CD8-positive, alpha-beta memory T cell (primary cell): ENCODE results near the gene DCHS2. TPM values are rescaled to one million over a fixed set of nuclear protein-coding genes. Genes with fewer than 3 reads are reported as not detected.

ENCODE experiments used
- CTCF ChIA-PET: fragments of 350-600 bp; sonication (Branson Sonifier 250); formaldehyde crosslinking; loops from one replicate; lab custom pipeline; 2021; ENCODE audit warnings: antibody characterized with exemption; lab: Charles Lee
- POLR2A ChIA-PET: fragments of 350-600 bp; sonication (Branson Sonifier 250); formaldehyde crosslinking; loops from one replicate; lab custom pipeline; 2021; ENCODE audit warnings: antibody characterized with exemption; lab: Charles Lee
- DNase-seq, 5 donors: peaks; one replicate each; pipeline versions ENCODE4 v3.0.0 to v3.0.0-alpha.2; 2020 to 2022; ENCODE audit warnings: mixed read lengths in 1 of 5
- H3K27ac ChIP-seq: one replicate; pipeline ENCODE4 v1.7.0; 2013; ENCODE audit warnings: low read depth, mild to moderate bottlenecking, low read length, moderate library complexity
- H3K27me3 ChIP-seq: 2 replicates; pipeline ENCODE4 v1.7.0; 2013; ENCODE audit warnings: low read length, mild to moderate bottlenecking; ENCODE audit not compliant: insufficient read depth, poor library complexity, severe bottlenecking
- H3K36me3 ChIP-seq: 2 replicates; pipeline ENCODE4 v1.7.0; 2013; ENCODE audit warnings: mild to moderate bottlenecking, low read length, moderate library complexity; ENCODE audit not compliant: insufficient read depth
- H3K4me1 ChIP-seq: 2 replicates; pipeline ENCODE4 v1.7.0; 2013; ENCODE audit warnings: mild to moderate bottlenecking, low read length, moderate library complexity; ENCODE audit not compliant: insufficient read depth
- H3K4me3 ChIP-seq: 2 replicates; pipeline ENCODE4 v1.7.0; 2013; ENCODE audit warnings: mild to moderate bottlenecking, low read length
- H3K9me3 ChIP-seq: 2 replicates; pipeline ENCODE4 v1.7.0; 2013; ENCODE audit warnings: mild to moderate bottlenecking, low read length
- H3K27ac Mint-ChIP-seq, 8 donors: one replicate each; pipeline ENCODE4 v1.8.0; 2020 to 2021; ENCODE audit warnings: mixed read lengths in 8 of 8, mild to moderate bottlenecking in 6 of 8, inconsistent platforms in 3 of 8, moderate library complexity in 3 of 8
- H3K27me3 Mint-ChIP-seq, 2 donors: one replicate each; pipeline ENCODE4 v1.8.0; 2020 to 2021; ENCODE audit warnings: mixed read lengths in 2 of 2, mild to moderate bottlenecking in 1 of 2, moderate library complexity in 1 of 2
- H3K36me3 Mint-ChIP-seq, 3 donors: one replicate each; pipeline ENCODE4 v1.8.0; 2020 to 2021; ENCODE audit warnings: mixed read lengths in 3 of 3, inconsistent platforms in 1 of 3, mild to moderate bottlenecking in 1 of 3
- H3K4me1 Mint-ChIP-seq, 3 donors: one replicate each; pipeline ENCODE4 v1.8.0; 2020 to 2021; ENCODE audit warnings: mixed read lengths in 3 of 3, inconsistent platforms in 1 of 3, mild to moderate bottlenecking in 1 of 3
- H3K4me3 Mint-ChIP-seq, 7 donors: one replicate each; pipeline ENCODE4 v1.8.0; 2020 to 2021; ENCODE audit warnings: mixed read lengths in 7 of 7, mild to moderate bottlenecking in 6 of 7, moderate library complexity in 4 of 7, inconsistent platforms in 2 of 7
- H3K9me3 Mint-ChIP-seq, 5 donors: one replicate each; pipeline ENCODE4 v1.8.0; 2020 to 2022; ENCODE audit warnings: mixed read lengths in 5 of 5, mild to moderate bottlenecking in 3 of 5, moderate library complexity in 2 of 5, inconsistent platforms in 1 of 5
- polyA plus RNA-seq: library from polyadenylated mRNA; unstranded; fragments of 300-500 nt; fragmentation: Illumina TruSeq; gene quantifications from one replicate; pipeline ENCODE4 v1.2.3, GENCODE V29; 2021
- total RNA-seq, 2 experiments: library from RNA; stranded (reverse); gene quantifications; one replicate each; pipeline ENCODE4 v1.2.3, GENCODE V29; 2021

Gene DCHS2
- total and polyA plus RNA-seq, 3 experiments from 2014 or later = 0.09 TPM; not detected in 2

DNA sequence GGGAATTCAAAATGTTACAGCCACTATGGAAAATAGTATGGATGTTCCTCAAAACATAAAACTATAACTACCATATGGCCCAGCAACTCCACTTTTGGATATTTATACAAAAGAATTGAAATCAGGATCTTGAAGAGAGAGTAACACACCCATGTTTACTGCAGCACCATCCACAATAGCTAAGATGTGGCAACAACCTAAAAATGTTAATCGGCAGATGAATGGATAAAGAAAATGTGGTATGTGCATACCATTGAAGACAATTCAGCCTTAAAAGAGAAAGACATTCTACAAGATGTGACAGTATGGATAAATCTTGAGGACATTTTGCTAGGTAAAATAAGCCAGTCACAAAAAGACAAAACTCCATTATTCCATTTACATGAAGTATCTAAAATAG lies 171.9 kb downstream of the DCHS2 start:
- DNase-seq = no peak
- POLR2A ChIA-PET = no interaction called here
- H3K4me3 ChIP-seq = no peak overlapping the region
- no peaks in the 10 kb centered on the region for H3K4me1 ChIP-seq
- CTCF ChIA-PET = no interaction called here
- Mint-ChIP-seq H3K36me3 (no peaks in the 10 kb centered on the region), H3K27me3 (no peaks in the 10 kb centered on the region), H3K4me1 (no peaks in the 10 kb centered on the region), H3K27ac (no peak overlapping the region), H3K4me3 (no peak overlapping the region), H3K9me3 (peaks cover 3 to 6% (median 6%) of the 10 kb centered on the region in 5 donors)
- no peaks in the 10 kb centered on the region for H3K36me3 ChIP-seq
- no peaks in the 10 kb centered on the region for H3K27me3 ChIP-seq
- H3K27ac ChIP-seq = no peak overlapping the region
- H3K9me3 ChIP-seq = no peaks in the 10 kb centered on the region

DNA sequence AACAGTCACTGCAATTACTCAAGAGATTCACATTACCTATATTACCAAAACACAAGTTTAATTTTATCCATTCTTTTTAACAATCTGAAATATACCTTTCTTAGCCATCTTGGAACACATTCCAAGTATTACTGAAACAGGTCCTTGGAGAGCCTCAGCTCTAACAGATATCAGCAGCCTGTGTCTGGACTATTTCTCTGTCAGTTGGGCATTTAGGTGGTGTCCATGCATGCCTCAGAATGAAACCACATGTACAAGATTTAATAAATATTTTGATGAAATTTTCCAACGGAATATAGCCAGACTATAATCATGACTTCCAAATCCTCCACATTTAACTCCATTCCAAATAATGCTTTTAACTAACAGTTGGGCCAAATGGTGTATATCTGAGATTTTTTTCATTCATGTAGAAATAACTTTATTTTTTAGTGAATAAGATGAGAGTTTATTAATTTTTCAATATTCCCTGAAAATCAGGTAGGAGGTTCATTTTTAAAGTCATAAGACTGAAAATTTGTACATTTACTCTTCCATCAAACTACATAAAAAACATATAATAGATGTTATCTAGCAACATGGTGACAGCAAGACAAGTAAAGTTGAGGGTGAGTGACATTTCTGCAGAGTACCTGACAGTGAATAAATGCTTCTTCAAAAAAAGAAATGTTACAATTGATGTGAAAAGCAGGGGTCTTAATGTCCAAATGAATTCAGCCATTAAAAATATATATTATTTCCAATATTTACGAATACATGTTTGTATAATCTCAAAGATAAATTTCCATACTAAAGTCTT lies 174.2 kb downstream of the DCHS2 start:
- no peak overlapping the region for H3K4me3 Mint-ChIP-seq
- no peaks in the 10 kb centered on the region for H3K36me3 Mint-ChIP-seq
- Histone ChIP-seq H3K27ac (no peak overlapping the region), H3K4me1 (no peaks in the 10 kb centered on the region), H3K9me3 (no peaks in the 10 kb centered on the region), H3K27me3 (no peaks in the 10 kb centered on the region), H3K36me3 (no peaks in the 10 kb centered on the region), H3K4me3 (no peak overlapping the region)
- no peak overlapping the region for H3K27ac Mint-ChIP-seq
- peaks cover 3 to 6% (median 6%) of the 10 kb centered on the region in 5 donors for H3K9me3 Mint-ChIP-seq
- no peaks in the 10 kb centered on the region for H3K4me1 Mint-ChIP-seq
- ChIA-PET CTCF (no interaction called here), POLR2A (no interaction called here)
- H3K27me3 Mint-ChIP-seq = peaks cover 0 to 4% of the 10 kb centered on the region in 2 donors
- DNase-seq = no peak

DNA sequence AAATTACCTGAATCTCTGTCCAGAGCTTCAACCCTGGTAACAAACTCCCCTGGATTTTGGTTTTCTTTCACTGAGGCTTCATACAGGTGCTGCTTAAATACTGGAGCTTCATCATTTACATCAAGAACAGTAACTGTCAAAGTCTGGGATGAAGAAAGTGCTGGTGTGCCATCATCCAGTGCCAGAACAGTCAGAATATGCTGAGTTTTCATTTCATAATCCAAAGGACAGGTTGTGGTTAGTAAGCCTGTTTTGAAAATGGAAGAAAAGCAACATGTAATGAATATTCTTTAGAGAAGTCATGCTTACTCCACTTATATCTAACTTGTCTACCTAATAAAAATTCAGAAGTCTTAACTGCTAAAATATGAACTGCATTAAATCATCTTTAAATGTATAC lies 175.9 kb downstream of the DCHS2 start:
- Histone ChIP-seq H3K9me3 (no peaks in the 10 kb centered on the region), H3K4me1 (no peaks in the 10 kb centered on the region), H3K4me3 (no peak overlapping the region), H3K27me3 (no peaks in the 10 kb centered on the region), H3K27ac (no peak overlapping the region), H3K36me3 (no peaks in the 10 kb centered on the region)
- no peaks in the 10 kb centered on the region for H3K36me3 Mint-ChIP-seq
- DNase-seq = no peak
- peaks cover 1 to 7% of the 10 kb centered on the region in 2 donors for H3K27me3 Mint-ChIP-seq
- ChIA-PET CTCF (no interaction called here), POLR2A (no interaction called here)
- no peak overlapping the region for H3K27ac Mint-ChIP-seq
- H3K9me3 Mint-ChIP-seq = peaks cover 3 to 6% (median 6%) of the 10 kb centered on the region in 5 donors
- H3K4me1 Mint-ChIP-seq = no peaks in the 10 kb centered on the region
- no peak overlapping the region for H3K4me3 Mint-ChIP-seq

DNA sequence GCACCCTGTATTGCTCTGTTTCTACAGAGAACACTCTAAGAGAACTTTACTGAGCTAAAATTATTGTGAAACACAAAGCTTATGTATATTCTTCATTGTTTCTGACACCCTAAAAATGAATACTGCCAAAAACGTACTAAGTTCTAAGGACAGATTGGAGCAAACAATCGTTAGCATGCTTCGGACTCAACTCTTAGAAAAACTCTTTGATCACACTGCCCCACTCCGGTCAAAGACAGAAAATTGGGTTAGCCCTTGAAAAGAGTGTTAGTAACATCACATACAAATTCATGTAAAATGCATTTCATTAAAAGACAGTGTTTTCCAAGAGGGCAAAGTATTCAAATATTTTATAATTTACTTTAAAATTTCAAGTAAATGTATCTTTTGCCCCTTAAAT lies 177.4 kb downstream of the DCHS2 start:
- Histone ChIP-seq H3K27me3 (no peaks in the 10 kb centered on the region), H3K4me3 (no peak overlapping the region), H3K4me1 (no peaks in the 10 kb centered on the region), H3K36me3 (no peaks in the 10 kb centered on the region), H3K9me3 (no peaks in the 10 kb centered on the region), H3K27ac (no peak overlapping the region)
- H3K36me3 Mint-ChIP-seq = no peaks in the 10 kb centered on the region
- DNase-seq = no peak
- POLR2A ChIA-PET = no interaction called here
- no peak overlapping the region for H3K4me3 Mint-ChIP-seq
- peaks cover 4 to 6% (median 6%) of the 10 kb centered on the region in 5 donors for H3K9me3 Mint-ChIP-seq
- H3K4me1 Mint-ChIP-seq = no peaks in the 10 kb centered on the region
- CTCF ChIA-PET = no interaction called here
- H3K27ac Mint-ChIP-seq = no peak overlapping the region
- peaks cover 1 to 8% of the 10 kb centered on the region in 2 donors for H3K27me3 Mint-ChIP-seq

DNA sequence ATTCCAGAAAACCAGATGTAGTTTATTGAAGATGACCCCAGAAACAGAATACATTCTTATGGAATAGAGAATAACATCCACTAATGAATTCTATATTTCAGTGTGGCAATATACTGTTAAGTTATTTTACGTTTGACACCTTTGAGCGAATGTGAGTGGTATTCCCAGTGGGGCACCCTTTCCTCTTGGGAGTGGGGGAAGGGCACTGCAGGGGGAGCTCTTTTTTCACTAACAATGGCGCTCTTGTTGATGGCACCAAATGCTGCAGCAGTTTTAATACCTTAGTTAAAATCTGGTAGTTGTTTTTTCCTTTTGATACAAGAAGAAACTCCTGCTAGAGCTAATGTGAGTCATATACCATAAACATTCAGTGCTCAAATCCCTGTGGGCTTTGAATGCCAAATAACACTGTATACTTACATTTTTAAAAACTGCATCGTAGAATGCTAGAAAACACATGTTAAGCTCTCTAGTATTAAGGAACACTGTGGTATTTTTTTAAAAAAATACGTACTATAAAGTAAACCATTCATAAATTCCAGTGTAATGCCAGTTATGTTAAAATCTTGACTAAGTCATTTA lies 178.5 kb downstream of the DCHS2 start:
- no peak overlapping the region for H3K4me3 ChIP-seq
- H3K27ac Mint-ChIP-seq = no peak overlapping the region
- DNase-seq = no peak
- ChIA-PET POLR2A (no interaction called here), CTCF (no interaction called here)
- H3K4me3 Mint-ChIP-seq = no peak overlapping the region
- no peaks in the 10 kb centered on the region for H3K36me3 Mint-ChIP-seq
- no peaks in the 10 kb centered on the region for H3K9me3 ChIP-seq
- H3K27me3 Mint-ChIP-seq = peaks cover 6 to 8% of the 10 kb centered on the region in 2 donors
- H3K9me3 Mint-ChIP-seq = peaks cover 0 to 3% (median 0%) of the 10 kb centered on the region in 5 donors
- H3K36me3 ChIP-seq = no peaks in the 10 kb centered on the region
- no peaks in the 10 kb centered on the region for H3K4me1 ChIP-seq
- H3K27me3 ChIP-seq = no peaks in the 10 kb centered on the region
- H3K27ac ChIP-seq = no peak overlapping the region
- H3K4me1 Mint-ChIP-seq = no peaks in the 10 kb centered on the region

DNA sequence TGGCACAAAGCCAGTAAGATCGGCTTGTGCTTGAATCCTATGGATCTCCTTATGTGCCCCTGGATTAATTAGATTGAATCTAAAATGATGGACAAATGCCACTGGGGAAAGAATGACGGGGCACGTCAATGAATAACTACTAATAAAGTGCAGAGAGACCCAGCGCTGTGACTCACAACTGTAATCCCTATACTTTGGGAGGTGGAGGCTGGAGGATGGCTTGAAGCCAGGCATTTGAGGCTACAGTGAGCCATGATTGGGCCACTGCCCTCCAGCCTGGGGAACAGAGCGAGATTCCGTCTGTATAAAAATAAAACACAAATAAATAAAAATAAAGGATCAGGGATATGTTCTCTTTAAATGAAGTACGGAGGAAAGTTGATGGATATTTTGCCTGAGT lies 179.4 kb downstream of the DCHS2 start:
- H3K27me3 ChIP-seq = no peaks in the 10 kb centered on the region
- Mint-ChIP-seq H3K27me3 (peaks cover 6 to 8% of the 10 kb centered on the region in 2 donors), H3K9me3 (peaks cover 0 to 3% (median 0%) of the 10 kb centered on the region in 5 donors), H3K27ac (no peak overlapping the region), H3K4me3 (no peak overlapping the region), H3K36me3 (no peaks in the 10 kb centered on the region), H3K4me1 (no peaks in the 10 kb centered on the region)
- ChIA-PET POLR2A (no interaction called here), CTCF (no interaction called here)
- no peak overlapping the region for H3K27ac ChIP-seq
- H3K4me3 ChIP-seq = no peak overlapping the region
- H3K36me3 ChIP-seq = no peaks in the 10 kb centered on the region
- no peaks in the 10 kb centered on the region for H3K4me1 ChIP-seq
- no peak for DNase-seq
- no peaks in the 10 kb centered on the region for H3K9me3 ChIP-seq

DNA sequence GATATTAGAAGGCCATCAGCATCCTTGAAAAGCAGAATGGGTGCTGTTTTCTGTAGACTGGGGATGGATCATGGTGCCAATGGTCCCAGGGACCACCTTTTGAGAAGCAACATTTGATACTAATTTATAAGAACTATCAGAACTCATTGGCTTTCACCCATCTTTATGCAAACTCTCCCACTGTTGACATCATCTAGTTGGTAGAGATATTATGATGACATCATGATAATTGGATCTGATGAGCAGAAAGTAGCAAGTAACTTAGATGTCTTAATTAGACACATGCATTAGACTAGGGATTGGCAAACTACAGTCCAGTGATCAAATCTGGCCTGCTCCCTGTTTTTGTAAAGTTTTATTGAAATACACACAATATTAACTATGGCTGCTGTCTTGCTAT lies 181.0 kb downstream of the DCHS2 start:
- no peaks in the 10 kb centered on the region for H3K4me1 Mint-ChIP-seq
- Histone ChIP-seq H3K9me3 (no peaks in the 10 kb centered on the region), H3K4me1 (no peaks in the 10 kb centered on the region), H3K27ac (no peak overlapping the region), H3K27me3 (no peaks in the 10 kb centered on the region), H3K4me3 (no peak overlapping the region), H3K36me3 (no peaks in the 10 kb centered on the region)
- no peak overlapping the region for H3K27ac Mint-ChIP-seq
- H3K4me3 Mint-ChIP-seq = no peak overlapping the region
- DNase-seq = no peak
- ChIA-PET CTCF (no interaction called here), POLR2A (no interaction called here)
- H3K27me3 Mint-ChIP-seq = peaks cover 6 to 8% of the 10 kb centered on the region in 2 donors
- H3K36me3 Mint-ChIP-seq = no peaks in the 10 kb centered on the region
- peaks cover 0 to 3% (median 0%) of the 10 kb centered on the region in 5 donors for H3K9me3 Mint-ChIP-seq

DNA sequence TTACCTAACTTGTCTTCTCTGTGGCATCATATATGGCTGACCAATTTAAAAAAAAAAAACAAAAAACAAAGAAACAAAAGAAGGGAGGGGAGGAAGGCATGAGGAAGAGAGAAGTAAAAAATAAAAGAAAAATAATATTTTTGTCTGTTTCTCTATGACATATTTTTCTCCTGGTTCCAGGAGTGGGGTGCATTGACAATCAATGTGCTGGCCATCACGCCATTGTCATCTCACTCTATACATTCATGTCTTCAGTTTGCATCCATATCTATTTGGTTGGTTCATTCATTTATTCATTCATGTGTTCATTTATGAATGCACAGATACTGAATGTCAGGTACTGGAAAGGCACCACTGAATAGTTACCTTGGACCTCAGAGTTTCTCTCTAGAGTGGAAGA lies 183.4 kb downstream of the DCHS2 start:
- peaks cover 0 to 3% (median 0%) of the 10 kb centered on the region in 5 donors for H3K9me3 Mint-ChIP-seq
- H3K27ac Mint-ChIP-seq = no peak overlapping the region
- H3K4me1 Mint-ChIP-seq = no peaks in the 10 kb centered on the region
- POLR2A ChIA-PET = no interaction called here
- no peaks in the 10 kb centered on the region for H3K36me3 Mint-ChIP-seq
- H3K4me3 ChIP-seq = no peak overlapping the region
- no peaks in the 10 kb centered on the region for H3K4me1 ChIP-seq
- no peaks in the 10 kb centered on the region for H3K9me3 ChIP-seq
- peaks cover 6 to 8% of the 10 kb centered on the region in 2 donors for H3K27me3 Mint-ChIP-seq
- CTCF ChIA-PET = no interaction called here
- H3K4me3 Mint-ChIP-seq = no peak overlapping the region
- no peak overlapping the region for H3K27ac ChIP-seq
- no peak for DNase-seq
- H3K36me3 ChIP-seq = no peaks in the 10 kb centered on the region
- no peaks in the 10 kb centered on the region for H3K27me3 ChIP-seq
